CD4-positive, CD25-positive, alpha-beta regulatory T cell (primary cell): ENCODE measurements around the gene FHL5. TPM values are rescaled to one million over a fixed set of nuclear protein-coding genes. Genes with fewer than 3 reads are reported as not detected.
"Not testable (repeated sequence)": the region's sequence is repeated elsewhere in the genome, so short reads cannot be mapped to it uniquely, and the experiment has no call there.

Source experiments
- ATAC-seq, 2 donors: fragments of 150-1000 bp; cut with Tn5 transposase; one replicate each; pipeline ENCODE4 v1.10.0; 2021; ENCODE audit warnings: low read depth in 2 of 2, moderate number of reproducible peaks in 2 of 2, moderate library complexity in 1 of 2
- DNase-seq, 3 donors: peaks; one replicate each; pipeline versions ENCODE4 v3.0.0 to v3.0.0-alpha.2; 2012 to 2022; ENCODE audit warnings: mixed read lengths in 1 of 3
- H3K27ac ChIP-seq: one replicate; pipeline ENCODE4 v1.7.0; 2013; ENCODE audit warnings: mild to moderate bottlenecking, low read length; ENCODE audit not compliant: insufficient read depth, poor library complexity, severe bottlenecking
- H3K27me3 ChIP-seq: one replicate; pipeline ENCODE4 v1.7.0; 2013; ENCODE audit warnings: low read length; ENCODE audit not compliant: control insufficient read depth, insufficient read depth
- H3K36me3 ChIP-seq: one replicate; pipeline ENCODE4 v1.7.0; 2013; ENCODE audit warnings: mild to moderate bottlenecking, low read length, moderate library complexity; ENCODE audit not compliant: control insufficient read depth, insufficient read depth
- H3K4me1 ChIP-seq: 2 replicates; pipeline ENCODE4 v1.7.0; 2013; ENCODE audit warnings: mild to moderate bottlenecking, low read length; ENCODE audit not compliant: insufficient read depth, control insufficient read depth, poor library complexity, severe bottlenecking
- H3K4me3 ChIP-seq: one replicate; pipeline ENCODE4 v1.7.0; 2013; ENCODE audit warnings: low read depth, mild to moderate bottlenecking, low read length, moderate library complexity
- H3K9me3 ChIP-seq, 2 experiments: 1 replicate in 1 of 2; 2 replicates in 1 of 2; pipeline ENCODE4 v1.7.0; 2013; ENCODE audit warnings: low read length in 2 of 2, mild to moderate bottlenecking in 1 of 2, moderate library complexity in 1 of 2; ENCODE audit not compliant: control insufficient read depth in 2 of 2
- H3K27ac Mint-ChIP-seq, 3 donors: one replicate each; pipeline ENCODE4 v1.8.0; 2020 to 2022; ENCODE audit warnings: mild to moderate bottlenecking in 3 of 3, mixed read lengths in 3 of 3, moderate library complexity in 2 of 3
- H3K27me3 Mint-ChIP-seq: one replicate; pipeline ENCODE4 v1.8.0; 2022; ENCODE audit warnings: mild to moderate bottlenecking, mixed read lengths
- H3K36me3 Mint-ChIP-seq: one replicate; pipeline ENCODE4 v1.8.0; 2020; ENCODE audit warnings: mixed read lengths
- H3K4me1 Mint-ChIP-seq, 4 donors: one replicate each; pipeline ENCODE4 v1.8.0; 2020 to 2022; ENCODE audit warnings: mixed read lengths in 4 of 4, mild to moderate bottlenecking in 1 of 4
- H3K4me3 Mint-ChIP-seq, 4 donors: one replicate each; pipeline ENCODE4 v1.8.0; 2020 to 2022; ENCODE audit warnings: mild to moderate bottlenecking in 4 of 4, mixed read lengths in 4 of 4, moderate library complexity in 3 of 4
- H3K9me3 Mint-ChIP-seq, 7 donors: one replicate each; pipeline ENCODE4 v1.8.0; 2020 to 2022; ENCODE audit warnings: mixed read lengths in 7 of 7, mild to moderate bottlenecking in 3 of 7, moderate library complexity in 2 of 7
- polyA plus RNA-seq, 4 donors: library from polyadenylated mRNA; unstranded; fragments of 300-500 nt; fragmentation: Illumina TruSeq; gene quantifications; one replicate each; pipeline ENCODE4 v1.2.3, GENCODE V29; 2021
- total RNA-seq: library from RNA; stranded (reverse); gene quantifications from one replicate; pipeline ENCODE4 v1.2.3, GENCODE V29; 2022

The FHL5 gene
- total and polyA plus RNA-seq, 5 donors from 2014 or later: not detected

- no peak overlapping the region for H3K4me3 ChIP-seq
- Mint-ChIP-seq H3K27me3 (no peaks in the 10 kb centered on the region), H3K9me3 (no peaks in the 10 kb centered on the region), H3K4me3 (no peak overlapping the region), H3K27ac (no peak overlapping the region), H3K36me3 (peaks cover 37% of the 10 kb centered on the region), H3K4me1 (peaks cover 1 to 11% (median 7%) of the 10 kb centered on the region in 4 donors)
- no peaks in the 10 kb centered on the region for H3K27me3 ChIP-seq
- H3K9me3 ChIP-seq: no peaks in the 10 kb centered on the region
- H3K36me3 ChIP-seq: peaks cover 54% of the 10 kb centered on the region
- no peaks in the 10 kb centered on the region for H3K4me1 ChIP-seq
- H3K27ac ChIP-seq: no peak overlapping the region
- no peak for ATAC-seq
- DNase-seq: no peak
These were observed 25.2 kb upstream of the FHL5 start for GRCh38 chr6:96537726-96538125.

DNA sequence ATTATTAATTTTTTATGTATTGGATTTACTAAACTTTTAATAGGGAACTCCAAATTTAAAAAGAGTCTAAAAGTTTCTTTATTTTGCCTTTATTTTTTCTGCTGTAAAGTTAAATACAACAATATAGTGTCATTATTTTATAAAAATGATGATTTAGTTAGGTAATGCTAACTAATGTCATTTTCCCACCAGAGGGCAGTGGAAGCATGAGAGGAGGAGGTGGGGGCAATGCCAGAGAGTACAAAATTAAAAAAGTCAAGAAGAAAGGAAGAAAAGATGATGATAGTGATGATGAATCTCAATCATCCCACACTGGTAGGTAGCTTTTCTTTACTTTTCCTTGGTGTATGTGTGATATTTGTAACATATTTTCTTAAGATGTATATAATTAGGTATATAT is 20.2 kb upstream of the FHL5 start:
- Mint-ChIP-seq H3K4me1 (peaks cover 0 to 5% (median 2%) of the 10 kb centered on the region in 4 donors), H3K4me3 (no peak overlapping the region), H3K27ac (no peak overlapping the region), H3K36me3 (peaks cover 42% of the 10 kb centered on the region), H3K9me3 (no peaks in the 10 kb centered on the region), H3K27me3 (no peaks in the 10 kb centered on the region)
- H3K4me1 ChIP-seq: no peaks in the 10 kb centered on the region
- DNase-seq (peak in 2 of 3 donors; percentile 27 to 28), ATAC-seq (no peak)
- H3K27me3 ChIP-seq: no peaks in the 10 kb centered on the region
- no peaks in the 10 kb centered on the region for H3K9me3 ChIP-seq
- H3K36me3 ChIP-seq: peaks cover 76% of the 10 kb centered on the region
- H3K27ac ChIP-seq: no peak overlapping the region
- no peak overlapping the region for H3K4me3 ChIP-seq

- Mint-ChIP-seq H3K27me3 (no peaks in the 10 kb centered on the region), H3K4me1 (peaks cover 0 to 11% (median 1%) of the 10 kb centered on the region in 4 donors), H3K27ac (peak overlapping the region in 1 of 3 donors; percentile 66), H3K9me3 (no peaks in the 10 kb centered on the region), H3K4me3 (no peak overlapping the region), H3K36me3 (peaks cover 42% of the 10 kb centered on the region)
- no peak overlapping the region for H3K4me3 ChIP-seq
- no peaks in the 10 kb centered on the region for H3K9me3 ChIP-seq
- H3K4me1 ChIP-seq: no peaks in the 10 kb centered on the region
- DNase-seq (no peak), ATAC-seq (no peak)
- H3K36me3 ChIP-seq: peaks cover 70% of the 10 kb centered on the region
- no peaks in the 10 kb centered on the region for H3K27me3 ChIP-seq
- H3K27ac ChIP-seq: no peak overlapping the region
These were observed 17.0 kb upstream of the FHL5 start for GRCh38 chr6:96545882-96546281.

DNA sequence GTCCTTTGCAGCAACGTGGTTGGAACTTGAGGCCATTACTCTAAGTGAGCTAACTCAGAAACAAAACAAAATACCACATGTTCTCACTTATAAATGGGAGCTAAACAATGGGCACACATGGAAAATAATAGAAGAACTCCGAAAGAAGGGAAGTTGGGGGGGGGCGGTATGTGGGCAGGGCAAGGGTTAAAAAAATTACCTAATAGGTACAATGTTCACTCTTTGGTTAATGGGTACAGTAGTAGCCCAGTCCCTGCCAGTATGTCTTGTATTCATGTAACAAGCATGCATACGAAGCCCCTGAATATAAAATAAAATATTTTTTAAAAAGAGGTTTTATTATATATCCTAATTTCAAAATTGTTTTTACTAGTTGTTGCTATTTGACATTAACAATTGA is 15.3 kb upstream of the FHL5 start:
- Histone ChIP-seq H3K4me1 (no peaks in the 10 kb centered on the region), H3K27ac (no peak overlapping the region), H3K36me3 (peaks cover 84% of the 10 kb centered on the region), H3K9me3 (no peaks in the 10 kb centered on the region), H3K27me3 (no peaks in the 10 kb centered on the region), H3K4me3 (no peak overlapping the region)
- H3K9me3 Mint-ChIP-seq: no peaks in the 10 kb centered on the region
- no peak for DNase-seq
- no peaks in the 10 kb centered on the region for H3K27me3 Mint-ChIP-seq
- no peak for ATAC-seq
- H3K36me3 Mint-ChIP-seq: peaks cover 51% of the 10 kb centered on the region
- H3K4me1 Mint-ChIP-seq: peaks cover 0 to 16% (median 1%) of the 10 kb centered on the region in 4 donors
- H3K4me3 Mint-ChIP-seq: no peak overlapping the region
- no peak overlapping the region for H3K27ac Mint-ChIP-seq

GRCh38 chr6:96554558-96554957 is 8.4 kb upstream of the FHL5 start:
- Histone ChIP-seq H3K9me3 (no peaks in the 10 kb centered on the region), H3K4me3 (no peak overlapping the region), H3K27ac (no peak overlapping the region), H3K4me1 (no peaks in the 10 kb centered on the region), H3K27me3 (no peaks in the 10 kb centered on the region), H3K36me3 (peaks cover 64% of the 10 kb centered on the region)
- Mint-ChIP-seq H3K27me3 (no peaks in the 10 kb centered on the region), H3K4me3 (no peak overlapping the region), H3K27ac (no peak overlapping the region), H3K36me3 (peaks cover 49% of the 10 kb centered on the region), H3K9me3 (peaks cover 0 to 3% (median 0%) of the 10 kb centered on the region in 7 donors), H3K4me1 (peaks cover 0 to 10% (median 0%) of the 10 kb centered on the region in 4 donors)
- ATAC-seq (no peak), DNase-seq (no peak)

- H3K4me1 ChIP-seq, H3K4me3 ChIP-seq, DNase-seq, H3K4me3 Mint-ChIP-seq, H3K27ac Mint-ChIP-seq, H3K9me3 ChIP-seq, ATAC-seq, H3K27me3 Mint-ChIP-seq, H3K4me1 Mint-ChIP-seq, H3K9me3 Mint-ChIP-seq, H3K27ac ChIP-seq, H3K27me3 ChIP-seq: not testable (repeated sequence)
- peaks cover 14% of the 10 kb centered on the region for H3K36me3 ChIP-seq
- H3K36me3 Mint-ChIP-seq: peaks cover 16% of the 10 kb centered on the region
These were observed 3.2 kb upstream of the FHL5 start for GRCh38 chr6:96559740-96560139.

- Mint-ChIP-seq H3K4me1 (peaks cover 0 to 3% (median 0%) of the 10 kb centered on the region in 4 donors), H3K36me3 (no peaks in the 10 kb centered on the region), H3K4me3 (no peak overlapping the region), H3K27ac (no peak overlapping the region), H3K27me3 (peaks cover 9% of the 10 kb centered on the region), H3K9me3 (peaks cover 0 to 4% (median 2%) of the 10 kb centered on the region in 7 donors)
- no peak overlapping the region for H3K4me3 ChIP-seq
- H3K27ac ChIP-seq: no peak overlapping the region
- no peak for ATAC-seq
- H3K27me3 ChIP-seq: peaks cover 9% of the 10 kb centered on the region
- no peak for DNase-seq
- H3K4me1 ChIP-seq: no peaks in the 10 kb centered on the region
- H3K9me3 ChIP-seq: no peaks in the 10 kb centered on the region
- H3K36me3 ChIP-seq: no peaks in the 10 kb centered on the region
These were observed 925 bp downstream of the FHL5 start for GRCh38 chr6:96563853-96564252.

- H3K9me3 ChIP-seq: peaks cover 21 to 23% of the 10 kb centered on the region in 2 experiments
- DNase-seq (no peak), ATAC-seq (no peak)
- no peaks in the 10 kb centered on the region for H3K4me1 ChIP-seq
- Mint-ChIP-seq H3K4me3 (no peak overlapping the region), H3K9me3 (peaks cover 0 to 26% (median 15%) of the 10 kb centered on the region in 7 donors), H3K36me3 (no peaks in the 10 kb centered on the region), H3K27me3 (peaks cover 17% of the 10 kb centered on the region), H3K27ac (no peak overlapping the region), H3K4me1 (no peaks in the 10 kb centered on the region)
- H3K27ac ChIP-seq: no peak overlapping the region
- H3K27me3 ChIP-seq: peaks cover 7% of the 10 kb centered on the region
- H3K36me3 ChIP-seq: no peaks in the 10 kb centered on the region
- no peak overlapping the region for H3K4me3 ChIP-seq
These were observed 7.1 kb downstream of the FHL5 start for GRCh38 chr6:96570053-96570452.
